Measurements from ENCODE around the gene AMIGO3. TPM values are rescaled to one million over a fixed set of nuclear protein-coding genes. Genes with fewer than 3 reads are reported as not detected.

Gene AMIGO3
- total and polyA plus RNA-seq, 2 of the 8 experiments (the other 6 are each of a cell fraction or from before 2014, with no cell fraction given) = 1.6 to 8.8 TPM

DNA sequence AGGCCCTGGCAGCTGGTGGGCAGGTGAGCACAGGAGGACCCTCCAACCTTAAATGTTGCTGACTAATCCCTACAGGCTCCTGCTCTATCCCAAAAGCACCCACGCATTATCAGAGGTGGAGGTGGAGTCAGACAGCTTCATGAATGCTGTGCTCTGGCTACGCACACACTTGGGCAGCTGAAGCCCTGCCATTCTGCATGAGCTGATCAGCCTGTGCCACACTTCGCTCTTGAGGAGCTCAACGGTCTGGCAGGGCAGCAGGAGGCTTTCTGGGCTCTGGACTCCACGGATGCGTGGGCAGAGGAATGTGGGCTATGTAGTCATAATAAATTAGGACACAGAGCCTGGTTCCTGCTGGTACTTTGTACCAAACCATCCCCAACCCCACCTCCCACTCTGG lies 36.3 kb downstream of the AMIGO3 start:
- 92% methylated on average over 6 of the region's 6 CpGs; no CpG with 5 or more reads in 1 of the 2 experiments for WGBS, 2 experiments (ENCODE audit: extremely low coverage in 1 of 2, insufficient coverage in 1 of 2, insufficient read length in 1 of 2, insufficient replicate concordance in 2 of 2, low coverage in 1 of 2, low lambda C conversion rate in 2 of 2, missing lambda C conversion rate in 1 of 2)
- ChIA-PET POLR2A (ENCODE audit: partially characterized antibody) (interaction anchor here (1.1 to 1.5 kb wide), 4 partner anchors 18 to 36 kb away, joined by 3 to 6 read pairs (median 4); partner anchors contain the start of gene AMIGO3), CTCF (ENCODE audit: partially characterized antibody) (interaction anchor here (1.0 to 2.0 kb wide), 3 partner anchors 12 to 177 kb away, joined by 3 to 8 read pairs (median 3); no protein-coding TSS in a partner anchor)
- peaks cover 0 to 10% of the 10 kb centered on the region in 2 experiments for H4K20me1 ChIP-seq (replicated peaks in 1 of 2; ENCODE audit: control insufficient read depth in 1 of 2, insufficient read depth in 2 of 2, low read length in 2 of 2)
- no peak overlapping the region for H3K27ac ChIP-seq (ENCODE audit: low read depth, low read length)
- no peaks in the 10 kb centered on the region for H3K9me3 ChIP-seq (ENCODE audit: insufficient read depth in 2 of 2, low read depth in 1 of 2, low read length in 1 of 2)
- no peak overlapping the region for H3K56ac ChIP-seq (replicated peaks; ENCODE audit: insufficient read length, low read depth, low read length)
- H3K4me1 ChIP-seq (replicated peaks in 1 of 4; ENCODE audit: control insufficient read depth in 3 of 4, insufficient read depth in 4 of 4, low read length in 3 of 4) = peaks cover 0 to 4% (median 2%) of the 10 kb centered on the region in 4 experiments; a peak in 4 of 7 replicates
- no peaks in the 10 kb centered on the region for H3K79me1 ChIP-seq (ENCODE audit: low read depth, low read length)
- peaks cover 32 to 53% (median 52%) of the 10 kb centered on the region in 4 experiments for H3K36me3 ChIP-seq (ENCODE audit: control insufficient read depth in 2 of 4, insufficient read depth in 4 of 4, low read length in 3 of 4)
- FAIRE-seq = no peak
- no peak overlapping the region for H3K4me3 ChIP-seq (ENCODE audit: extremely low read depth in 1 of 4, insufficient read depth in 2 of 4, low read depth in 3 of 4, low read length in 4 of 4)
- H2BK120ac ChIP-seq (replicated peaks; ENCODE audit: low read depth, low read length) = no peak overlapping the region
- H2BK20ac ChIP-seq (ENCODE audit: low read length) = no peak overlapping the region
- no peak for DNase-seq (ENCODE audit: low read depth in 1 of 2, low spot score in 2 of 2)
- no peak overlapping the region for H2BK15ac ChIP-seq (ENCODE audit: low read length)
- H3K23ac ChIP-seq (ENCODE audit: insufficient read length) = no peak overlapping the region
- H2AFZ ChIP-seq (ENCODE audit: low read length) = no peak overlapping the region
- H3K4ac ChIP-seq (replicated peaks; ENCODE audit: insufficient read length, low read depth, low read length) = no peak overlapping the region
- H2BK12ac ChIP-seq (ENCODE audit: low read depth, low read length) = no peak overlapping the region
- no peaks in the 10 kb centered on the region for H3K79me2 ChIP-seq (ENCODE audit: control insufficient read depth in 1 of 2, insufficient read depth in 2 of 2, low read length in 2 of 2)
- no peak overlapping the region for H3K4me2 ChIP-seq (ENCODE audit: insufficient read depth in 1 of 2, low read depth in 2 of 2, low read length in 2 of 2)
- no peak overlapping the region; the same call in 1 of the 2 replicates for H4K8ac ChIP-seq (ENCODE audit: extremely low read depth, insufficient read depth, low read length)
- H4K91ac ChIP-seq (replicated peaks; ENCODE audit: insufficient read length, low read length) = no peak overlapping the region
- peaks cover 0 to 3% (median 3%) of the 10 kb centered on the region in 4 experiments; a peak in 2 of 7 replicates for H3K27me3 ChIP-seq (replicated peaks in 1 of 4; ENCODE audit: control insufficient read depth in 3 of 4, extremely low read depth in 1 of 4, insufficient read depth in 3 of 4, low read length in 3 of 4)
- no peak overlapping the region for H2BK5ac ChIP-seq (ENCODE audit: low read depth, low read length)
- H3K14ac ChIP-seq (ENCODE audit: insufficient read length) = no peak overlapping the region
- no peak overlapping the region for H4K5ac ChIP-seq (ENCODE audit: insufficient read length, low read depth, low read length)
- H3K18ac ChIP-seq (ENCODE audit: extremely low read depth, low read length) = no peak overlapping the region
- H3K9ac ChIP-seq (replicated peaks in 1 of 4; ENCODE audit: extremely low read depth in 1 of 4, low read depth in 3 of 4, low read length in 3 of 4) = no peak overlapping the region
- H2AK5ac ChIP-seq (ENCODE audit: low read depth, low read length) = no peak overlapping the region
- peaks cover 8% of the 10 kb centered on the region; the same call in 1 of the 2 replicates for H3K23me2 ChIP-seq (ENCODE audit: low read depth, low read length)
- TF ChIP-seq YY1 (IDR thresholded peaks at IDR 0.05; ENCODE audit: low read depth, low read length) (no peak), TEAD4 (IDR thresholded peaks at IDR 0.05; ENCODE audit: low read depth, low read length) (no peak), TCF12 (IDR thresholded peaks at IDR 0.05; ENCODE audit: low read depth, low read length) (no peak), BCL11A (IDR thresholded peaks at IDR 0.05; ENCODE audit: low read depth in 2 of 2, low read length in 2 of 2) (no peak), ATF3 (IDR thresholded peaks at IDR 0.05; ENCODE audit: insufficient read depth, low read depth, low read length) (no peak), JUN (IDR thresholded peaks at IDR 0.05; ENCODE audit: low read depth, low read length) (no peak), ZNF274 (IDR thresholded peaks at IDR 0.05; ENCODE audit: borderline replicate concordance, extremely low read depth, low read length) (no peak)
- TF ChIP-seq, protein P1, sequence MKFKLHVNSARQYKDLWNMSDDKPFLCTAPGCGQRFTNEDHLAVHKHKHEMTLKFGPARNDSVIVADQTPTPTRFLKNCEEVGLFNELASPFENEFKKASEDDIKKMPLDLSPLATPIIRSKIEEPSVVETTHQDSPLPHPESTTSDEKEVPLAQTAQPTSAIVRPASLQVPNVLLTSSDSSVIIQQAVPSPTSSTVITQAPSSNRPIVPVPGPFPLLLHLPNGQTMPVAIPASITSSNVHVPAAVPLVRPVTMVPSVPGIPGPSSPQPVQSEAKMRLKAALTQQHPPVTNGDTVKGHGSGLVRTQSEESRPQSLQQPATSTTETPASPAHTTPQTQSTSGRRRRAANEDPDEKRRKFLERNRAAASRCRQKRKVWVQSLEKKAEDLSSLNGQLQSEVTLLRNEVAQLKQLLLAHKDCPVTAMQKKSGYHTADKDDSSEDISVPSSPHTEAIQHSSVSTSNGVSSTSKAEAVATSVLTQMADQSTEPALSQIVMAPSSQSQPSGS (IDR thresholded peaks at IDR 0.05; ENCODE audit: low read length) = no peak
- TF ChIP-seq, protein P2, sequence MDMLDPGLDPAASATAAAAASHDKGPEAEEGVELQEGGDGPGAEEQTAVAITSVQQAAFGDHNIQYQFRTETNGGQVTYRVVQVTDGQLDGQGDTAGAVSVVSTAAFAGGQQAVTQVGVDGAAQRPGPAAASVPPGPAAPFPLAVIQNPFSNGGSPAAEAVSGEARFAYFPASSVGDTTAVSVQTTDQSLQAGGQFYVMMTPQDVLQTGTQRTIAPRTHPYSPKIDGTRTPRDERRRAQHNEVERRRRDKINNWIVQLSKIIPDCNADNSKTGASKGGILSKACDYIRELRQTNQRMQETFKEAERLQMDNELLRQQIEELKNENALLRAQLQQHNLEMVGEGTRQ (IDR thresholded peaks at IDR 0.05; ENCODE audit: low read length) = no peak
- TF ChIP-seq, protein P3, sequence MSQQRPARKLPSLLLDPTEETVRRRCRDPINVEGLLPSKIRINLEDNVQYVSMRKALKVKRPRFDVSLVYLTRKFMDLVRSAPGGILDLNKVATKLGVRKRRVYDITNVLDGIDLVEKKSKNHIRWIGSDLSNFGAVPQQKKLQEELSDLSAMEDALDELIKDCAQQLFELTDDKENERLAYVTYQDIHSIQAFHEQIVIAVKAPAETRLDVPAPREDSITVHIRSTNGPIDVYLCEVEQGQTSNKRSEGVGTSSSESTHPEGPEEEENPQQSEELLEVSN (IDR thresholded peaks at IDR 0.05) = no peak
